WTC11 (cell line): ENCODE results near the gene SYNE3. TPM values are rescaled to one million over a fixed set of nuclear protein-coding genes. Genes with fewer than 3 reads are reported as not detected.

Source experiments
- ATAC-seq: fragments of 200-7000 bp; cut with Tn5 transposase; 2 replicates; pipeline ENCODE4 v1.10.0; 2021; ENCODE audit warnings: mild to moderate bottlenecking, moderate library complexity
- CTCF ChIA-PET: fragments of 300-600 bp; sonication (Branson Sonifier 250); formaldehyde crosslinking; loops from one replicate; lab custom pipeline; 2021; ENCODE audit warnings: antibody characterized with exemption; lab: Charles Lee
- POLR2A ChIA-PET: fragments of 350-600 bp; sonication (Branson Sonifier 250); formaldehyde crosslinking; loops from one replicate; lab custom pipeline; 2021; ENCODE audit warnings: antibody characterized with exemption; lab: Charles Lee
- DNase-seq: peaks from one replicate; pipeline ENCODE4 v3.0.0; 2021; ENCODE audit warnings: low spot score
- H3K27ac Mint-ChIP-seq: 2 replicates; pipeline ENCODE4 v1.8.0; 2021; ENCODE audit warnings: mixed read lengths
- H3K27me3 Mint-ChIP-seq: 2 replicates; pipeline ENCODE4 v1.8.0; 2021; ENCODE audit warnings: low read depth, mild to moderate bottlenecking, moderate library complexity, mixed read lengths
- H3K36me3 Mint-ChIP-seq: 2 replicates; pipeline ENCODE4 v1.8.0; 2021; ENCODE audit warnings: mixed read lengths
- H3K4me1 Mint-ChIP-seq: 2 replicates; pipeline ENCODE4 v1.8.0; 2022; ENCODE audit warnings: mixed read lengths
- H3K4me3 Mint-ChIP-seq: 2 replicates; pipeline ENCODE4 v1.8.0; 2021; ENCODE audit warnings: mild to moderate bottlenecking, moderate library complexity, mixed read lengths
- H3K9me3 Mint-ChIP-seq: 2 replicates; pipeline ENCODE4 v1.8.0; 2021; ENCODE audit warnings: mixed read lengths
- ATF1 ChIP-seq: sonication (generic); formaldehyde crosslinking; IDR thresholded peaks from 2 replicates; pipeline ENCODE4 v1.8.1; 2023; ENCODE audit warnings: mild to moderate bottlenecking, moderate library complexity, missing genetic modification reagents
- ATF2 ChIP-seq: sonication (generic); formaldehyde crosslinking; IDR thresholded peaks from 2 replicates; pipeline ENCODE4 v1.8.1; 2022; ENCODE audit warnings: low read depth, missing genetic modification reagents, borderline replicate concordance
- CBFB ChIP-seq: sonication (generic); formaldehyde crosslinking; IDR thresholded peaks from 2 replicates; pipeline ENCODE4 v1.8.1; 2022; ENCODE audit warnings: mild to moderate bottlenecking, low read depth, missing genetic modification reagents
- E2F5 ChIP-seq: sonication (generic); formaldehyde crosslinking; IDR thresholded peaks from 2 replicates; pipeline ENCODE4 v1.8.1; 2022; ENCODE audit warnings: mild to moderate bottlenecking, moderate library complexity, missing genetic modification reagents
- ESRRA ChIP-seq: sonication (generic); formaldehyde crosslinking; IDR thresholded peaks from 2 replicates; pipeline ENCODE4 v1.8.1; 2022; ENCODE audit warnings: mild to moderate bottlenecking, missing genetic modification reagents, borderline replicate concordance
- FOXJ3 ChIP-seq: sonication (generic); formaldehyde crosslinking; IDR thresholded peaks from 2 replicates; pipeline ENCODE4 v1.9.0; 2021; ENCODE audit warnings: missing genetic modification reagents, mild to moderate bottlenecking, borderline replicate concordance
- FOXP1 ChIP-seq: sonication (generic); formaldehyde crosslinking; IDR thresholded peaks from 2 replicates; pipeline ENCODE4 v1.8.0; 2022; ENCODE audit warnings: missing genetic modification reagents, mild to moderate bottlenecking, moderate library complexity, borderline replicate concordance
- GTF2I ChIP-seq: fragments of 250-450 bp; sonication (Bioruptor Pico); conservative IDR thresholded peaks from 2 replicates; pipeline ENCODE4 v1.4.0; 2021; ENCODE audit warnings: mild to moderate bottlenecking
- KAT7 ChIP-seq: sonication (generic); formaldehyde crosslinking; IDR thresholded peaks from 2 replicates; pipeline ENCODE4 v1.8.1; 2023; ENCODE audit warnings: missing genetic modification reagents, mild to moderate bottlenecking, borderline replicate concordance
- NFE2L1 ChIP-seq: sonication (generic); formaldehyde crosslinking; IDR thresholded peaks from 2 replicates; pipeline ENCODE4 v1.8.1; 2023; ENCODE audit warnings: missing genetic modification reagents
- NFYB ChIP-seq: sonication (generic); formaldehyde crosslinking; conservative IDR thresholded peaks from 2 replicates; pipeline ENCODE4 v1.8.0; 2022; ENCODE audit warnings: low read depth, missing genetic modification reagents
- NR3C1 ChIP-seq: sonication (generic); formaldehyde crosslinking; conservative IDR thresholded peaks from 2 replicates; pipeline ENCODE4 v1.8.1; 2023; ENCODE audit warnings: low read depth, mild to moderate bottlenecking, missing genetic modification reagents
- PREB ChIP-seq: sonication (generic); formaldehyde crosslinking; IDR thresholded peaks from 2 replicates; pipeline ENCODE4 v1.8.1; 2022; ENCODE audit warnings: mild to moderate bottlenecking, missing genetic modification reagents, moderate library complexity, borderline replicate concordance
- RELA ChIP-seq: sonication (generic); formaldehyde crosslinking; IDR thresholded peaks from 2 replicates; pipeline ENCODE4 v1.8.1; 2022; ENCODE audit warnings: missing genetic modification reagents, mild to moderate bottlenecking, borderline replicate concordance
- SP1 ChIP-seq: sonication (generic); formaldehyde crosslinking; conservative IDR thresholded peaks from 2 replicates; pipeline ENCODE4 v1.8.1; 2022; ENCODE audit warnings: missing genetic modification reagents
- TCF7 ChIP-seq: sonication (generic); formaldehyde crosslinking; IDR thresholded peaks from 2 replicates; pipeline ENCODE4 v1.8.0; 2022; ENCODE audit warnings: mild to moderate bottlenecking, low read depth, missing genetic modification reagents, moderate library complexity
- ZNF138 ChIP-seq: sonication (generic); formaldehyde crosslinking; conservative IDR thresholded peaks from 2 replicates; pipeline ENCODE4 v1.8.1; 2022; ENCODE audit warnings: mild to moderate bottlenecking, moderate library complexity, missing genetic modification reagents
- ZNF317 ChIP-seq: sonication (generic); formaldehyde crosslinking; IDR thresholded peaks from 2 replicates; pipeline ENCODE4 v1.8.1; 2023; ENCODE audit warnings: low read depth, mild to moderate bottlenecking, moderate library complexity, missing genetic modification reagents, borderline replicate concordance
- ZNF423 ChIP-seq: fragments of 250-450 bp; sonication (Bioruptor Pico); IDR thresholded peaks from 2 replicates; pipeline ENCODE4 v2.1.2; 2022; ENCODE audit warnings: mild to moderate bottlenecking, moderate library complexity
- total RNA-seq: library from RNA; stranded (reverse); gene quantifications from 3 replicates; pipeline ENCODE4 v1.2.3, GENCODE V29; 2021
- TF ChIP-seq, protein P1 (sequence below): sonication (generic); formaldehyde crosslinking; IDR thresholded peaks from 2 replicates; pipeline ENCODE4 v1.8.0; 2023; ENCODE audit warnings: mild to moderate bottlenecking, missing genetic modification reagents
- TF ChIP-seq, protein P2 (sequence below): sonication (generic); formaldehyde crosslinking; IDR thresholded peaks from 2 replicates; pipeline ENCODE4 v1.8.0; 2023; ENCODE audit warnings: missing genetic modification reagents
- TF ChIP-seq, protein P3 (sequence below): sonication (generic); formaldehyde crosslinking; IDR thresholded peaks from 2 replicates; pipeline ENCODE4 v1.8.1; 2023; ENCODE audit warnings: mild to moderate bottlenecking, missing genetic modification reagents, borderline replicate concordance

SYNE3 gene
- total RNA-seq, 1 experiment from 2014 or later = 0.24 TPM

DNA sequence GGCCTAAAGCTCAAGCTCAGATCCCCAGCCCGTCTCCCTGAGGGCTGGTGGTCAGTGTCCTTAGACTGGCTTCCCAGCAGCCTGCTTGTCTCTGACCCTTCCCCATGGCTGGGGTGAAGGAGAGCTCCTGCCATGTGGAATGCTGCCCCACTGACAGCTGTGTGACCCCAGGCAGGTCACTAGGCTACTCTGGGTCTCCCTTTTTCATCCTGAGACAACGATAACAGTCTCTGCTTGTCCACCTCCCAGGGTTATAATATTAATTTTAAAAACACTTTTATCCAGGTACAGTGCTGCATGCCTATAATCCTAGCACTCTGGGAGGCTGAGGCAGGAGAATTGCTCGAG is 47.3 kb downstream of the SYNE3 start (continued):
- TF ChIP-seq E2F5 (CRISPR knock-in tag) = no peak
- TF ChIP-seq, all 79 proteins: peak for 0

DNA sequence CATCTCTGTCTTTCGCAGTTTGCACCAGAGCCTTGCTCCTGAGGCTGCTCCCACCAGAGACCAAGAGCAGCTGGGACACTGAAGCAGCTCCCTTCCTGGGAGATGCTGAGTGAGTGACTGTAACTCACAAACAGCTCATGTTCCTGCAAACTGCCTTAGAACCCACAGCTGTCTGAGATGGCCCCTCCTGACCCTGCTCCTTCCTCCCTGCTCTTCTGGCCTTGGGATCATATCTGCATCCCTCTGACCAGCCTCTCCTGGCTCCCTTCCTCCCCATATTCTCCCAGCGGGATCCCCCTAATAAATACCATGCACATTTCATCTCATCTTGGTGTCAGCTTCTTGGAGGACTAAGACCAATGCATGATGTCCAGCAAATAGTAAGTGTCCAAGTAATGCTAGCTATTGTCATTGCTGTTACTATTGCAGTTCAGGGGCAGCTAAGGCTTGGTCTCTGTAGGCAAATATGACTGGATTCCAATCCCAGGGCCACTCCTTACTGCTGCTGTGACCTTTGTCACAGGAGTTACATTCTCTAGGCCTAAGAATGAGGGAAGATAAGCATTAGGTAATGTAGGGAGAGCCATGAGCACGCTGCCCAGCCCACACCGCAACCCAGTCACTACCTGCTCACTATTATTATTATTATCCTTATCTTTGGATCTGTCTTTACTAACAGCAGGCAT is 47.9 kb downstream of the SYNE3 start:
- no peak for TF ChIP-seq KAT7 (CRISPR knock-in tag)
- no peak for TF ChIP-seq ATF2
- TF ChIP-seq TCF7 (CRISPR knock-in tag) = no peak
- TF ChIP-seq CBFB (CRISPR knock-in tag) = no peak
- no peak for TF ChIP-seq ZNF423 (CRISPR knock-in tag)
- no peak for TF ChIP-seq FOXP1 (CRISPR knock-in tag)
- TF ChIP-seq, protein P1, sequence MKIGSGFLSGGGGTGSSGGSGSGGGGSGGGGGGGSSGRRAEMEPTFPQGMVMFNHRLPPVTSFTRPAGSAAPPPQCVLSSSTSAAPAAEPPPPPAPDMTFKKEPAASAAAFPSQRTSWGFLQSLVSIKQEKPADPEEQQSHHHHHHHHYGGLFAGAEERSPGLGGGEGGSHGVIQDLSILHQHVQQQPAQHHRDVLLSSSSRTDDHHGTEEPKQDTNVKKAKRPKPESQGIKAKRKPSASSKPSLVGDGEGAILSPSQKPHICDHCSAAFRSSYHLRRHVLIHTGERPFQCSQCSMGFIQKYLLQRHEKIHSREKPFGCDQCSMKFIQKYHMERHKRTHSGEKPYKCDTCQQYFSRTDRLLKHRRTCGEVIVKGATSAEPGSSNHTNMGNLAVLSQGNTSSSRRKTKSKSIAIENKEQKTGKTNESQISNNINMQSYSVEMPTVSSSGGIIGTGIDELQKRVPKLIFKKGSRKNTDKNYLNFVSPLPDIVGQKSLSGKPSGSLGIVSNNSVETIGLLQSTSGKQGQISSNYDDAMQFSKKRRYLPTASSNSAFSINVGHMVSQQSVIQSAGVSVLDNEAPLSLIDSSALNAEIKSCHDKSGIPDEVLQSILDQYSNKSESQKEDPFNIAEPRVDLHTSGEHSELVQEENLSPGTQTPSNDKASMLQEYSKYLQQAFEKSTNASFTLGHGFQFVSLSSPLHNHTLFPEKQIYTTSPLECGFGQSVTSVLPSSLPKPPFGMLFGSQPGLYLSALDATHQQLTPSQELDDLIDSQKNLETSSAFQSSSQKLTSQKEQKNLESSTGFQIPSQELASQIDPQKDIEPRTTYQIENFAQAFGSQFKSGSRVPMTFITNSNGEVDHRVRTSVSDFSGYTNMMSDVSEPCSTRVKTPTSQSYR (CRISPR knock-in tag) = no peak
- no peak for TF ChIP-seq ESRRA (CRISPR knock-in tag)
- TF ChIP-seq FOXJ3 (CRISPR knock-in tag) = no peak
- no peak for TF ChIP-seq RELA (CRISPR knock-in tag)
- no peak for TF ChIP-seq NR3C1 (CRISPR knock-in tag)
- no peaks in the 10 kb centered on the region for H3K9me3 Mint-ChIP-seq
- H3K4me1 Mint-ChIP-seq = no peaks in the 10 kb centered on the region
- H3K27ac Mint-ChIP-seq = no peak overlapping the region
- no peaks in the 10 kb centered on the region; the same call in 1 of the 2 replicates for H3K27me3 Mint-ChIP-seq
- no peaks in the 10 kb centered on the region for H3K36me3 Mint-ChIP-seq
- ChIA-PET POLR2A (interaction anchor here (0.6 kb wide), 1 partner anchor 685 kb away, joined by 3 read pairs; no protein-coding TSS in a partner anchor), CTCF (interaction anchor here (1.0 to 2.1 kb wide), 2 partner anchors 16 to 59 kb away, joined by 5 to 8 read pairs; no protein-coding TSS in a partner anchor)
- ATAC-seq (no peak), DNase-seq (no peak)
- no peak overlapping the region for H3K4me3 Mint-ChIP-seq

- H3K27me3 Mint-ChIP-seq = no peaks in the 10 kb centered on the region; the same call in 1 of the 2 replicates
- ChIA-PET CTCF (interaction anchor here (1.3 to 2.1 kb wide), 2 partner anchors 15 to 25 kb away, joined by 4 to 8 read pairs; no protein-coding TSS in a partner anchor), POLR2A (no interaction called here)
- no peaks in the 10 kb centered on the region for H3K4me1 Mint-ChIP-seq
- DNase-seq (no peak), ATAC-seq (no peak)
- H3K27ac Mint-ChIP-seq = no peak overlapping the region
- H3K4me3 Mint-ChIP-seq = no peak overlapping the region
- H3K36me3 Mint-ChIP-seq = no peaks in the 10 kb centered on the region
- no peaks in the 10 kb centered on the region for H3K9me3 Mint-ChIP-seq
- TF ChIP-seq PREB (CRISPR knock-in tag) = no peak
- TF ChIP-seq ZNF317 (CRISPR knock-in tag) = no peak
- no peak for TF ChIP-seq ATF1 (CRISPR knock-in tag)
- TF ChIP-seq ESRRA (CRISPR knock-in tag) = no peak
- TF ChIP-seq, protein P2, sequence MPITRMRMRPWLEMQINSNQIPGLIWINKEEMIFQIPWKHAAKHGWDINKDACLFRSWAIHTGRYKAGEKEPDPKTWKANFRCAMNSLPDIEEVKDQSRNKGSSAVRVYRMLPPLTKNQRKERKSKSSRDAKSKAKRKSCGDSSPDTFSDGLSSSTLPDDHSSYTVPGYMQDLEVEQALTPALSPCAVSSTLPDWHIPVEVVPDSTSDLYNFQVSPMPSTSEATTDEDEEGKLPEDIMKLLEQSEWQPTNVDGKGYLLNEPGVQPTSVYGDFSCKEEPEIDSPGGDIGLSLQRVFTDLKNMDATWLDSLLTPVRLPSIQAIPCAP (CRISPR knock-in tag) = no peak
- no peak for TF ChIP-seq ZNF138 (CRISPR knock-in tag)
- no peak for TF ChIP-seq NFYB
- TF ChIP-seq, protein P3, sequence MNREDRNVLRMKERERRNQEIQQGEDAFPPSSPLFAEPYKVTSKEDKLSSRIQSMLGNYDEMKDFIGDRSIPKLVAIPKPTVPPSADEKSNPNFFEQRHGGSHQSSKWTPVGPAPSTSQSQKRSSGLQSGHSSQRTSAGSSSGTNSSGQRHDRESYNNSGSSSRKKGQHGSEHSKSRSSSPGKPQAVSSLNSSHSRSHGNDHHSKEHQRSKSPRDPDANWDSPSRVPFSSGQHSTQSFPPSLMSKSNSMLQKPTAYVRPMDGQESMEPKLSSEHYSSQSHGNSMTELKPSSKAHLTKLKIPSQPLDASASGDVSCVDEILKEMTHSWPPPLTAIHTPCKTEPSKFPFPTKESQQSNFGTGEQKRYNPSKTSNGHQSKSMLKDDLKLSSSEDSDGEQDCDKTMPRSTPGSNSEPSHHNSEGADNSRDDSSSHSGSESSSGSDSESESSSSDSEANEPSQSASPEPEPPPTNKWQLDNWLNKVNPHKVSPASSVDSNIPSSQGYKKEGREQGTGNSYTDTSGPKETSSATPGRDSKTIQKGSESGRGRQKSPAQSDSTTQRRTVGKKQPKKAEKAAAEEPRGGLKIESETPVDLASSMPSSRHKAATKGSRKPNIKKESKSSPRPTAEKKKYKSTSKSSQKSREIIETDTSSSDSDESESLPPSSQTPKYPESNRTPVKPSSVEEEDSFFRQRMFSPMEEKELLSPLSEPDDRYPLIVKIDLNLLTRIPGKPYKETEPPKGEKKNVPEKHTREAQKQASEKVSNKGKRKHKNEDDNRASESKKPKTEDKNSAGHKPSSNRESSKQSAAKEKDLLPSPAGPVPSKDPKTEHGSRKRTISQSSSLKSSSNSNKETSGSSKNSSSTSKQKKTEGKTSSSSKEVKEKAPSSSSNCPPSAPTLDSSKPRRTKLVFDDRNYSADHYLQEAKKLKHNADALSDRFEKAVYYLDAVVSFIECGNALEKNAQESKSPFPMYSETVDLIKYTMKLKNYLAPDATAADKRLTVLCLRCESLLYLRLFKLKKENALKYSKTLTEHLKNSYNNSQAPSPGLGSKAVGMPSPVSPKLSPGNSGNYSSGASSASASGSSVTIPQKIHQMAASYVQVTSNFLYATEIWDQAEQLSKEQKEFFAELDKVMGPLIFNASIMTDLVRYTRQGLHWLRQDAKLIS (CRISPR knock-in tag) = no peak
- TF ChIP-seq SP1 = no peak
- TF ChIP-seq NFE2L1 (CRISPR knock-in tag) = no peak
- TF ChIP-seq GTF2I = no peak
- TF ChIP-seq CBFB (CRISPR knock-in tag) = no peak
Measured at GRCh38 chr14:95467657-95468056, 48.8 kb downstream of the SYNE3 start.
